ENCODE measurements around the gene KCNQ2.

Gene KCNQ2

GRCh38 chr20:63430891-63431290 lies 41.6 kb downstream of the KCNQ2 start:
- no peak for ATAC-seq
- TF ChIP-seq BACH2 (CRISPR knock-in tag; IDR thresholded peaks at IDR 0.05; ENCODE audit: borderline replicate concordance) (no peak), ESRRG (CRISPR knock-in tag; IDR thresholded peaks at IDR 0.05) (no peak), CSRNP3 (CRISPR knock-in tag; IDR thresholded peaks at IDR 0.05) (no peak), ZNF8 (CRISPR knock-in tag; IDR thresholded peaks at IDR 0.05) (no peak), POU6F1 (CRISPR knock-in tag; IDR thresholded peaks at IDR 0.05; ENCODE audit: borderline replicate concordance, low read depth) (no peak), GLIS3 (CRISPR knock-in tag; IDR thresholded peaks at IDR 0.05) (no peak), TSHZ2 (CRISPR knock-in tag; IDR thresholded peaks at IDR 0.05) (no peak), ZNF565 (CRISPR knock-in tag; conservative IDR thresholded peaks at IDR 0.05; ENCODE audit: low read depth) (no peak), ZNF70 (CRISPR knock-in tag; IDR thresholded peaks at IDR 0.05) (no peak), RARB (CRISPR knock-in tag; IDR thresholded peaks at IDR 0.05) (no peak), TOX (CRISPR knock-in tag; IDR thresholded peaks at IDR 0.05; ENCODE audit: borderline replicate concordance) (no peak), CSDC2 (CRISPR knock-in tag; IDR thresholded peaks at IDR 0.05) (no peak), ZC3H10 (CRISPR knock-in tag; IDR thresholded peaks at IDR 0.05) (no peak), ARNTL (CRISPR knock-in tag; IDR thresholded peaks at IDR 0.05; ENCODE audit: borderline replicate concordance, low read depth) (no peak), ISL1 (CRISPR knock-in tag; IDR thresholded peaks at IDR 0.05) (no peak), TCF4 (CRISPR knock-in tag; IDR thresholded peaks at IDR 0.05; ENCODE audit: borderline replicate concordance) (no peak), CREB5 (CRISPR knock-in tag; IDR thresholded peaks at IDR 0.05; ENCODE audit: low read depth) (no peak), PPARA (CRISPR knock-in tag; IDR thresholded peaks at IDR 0.05; ENCODE audit: borderline replicate concordance) (no peak)

- ATAC-seq: no peak
Observed at GRCh38 chr20:63429992-63430391, 42.5 kb downstream of the KCNQ2 start.

More at GRCh38 chr20:63429992-63430391, 42.5 kb downstream of the KCNQ2 start:
- no peak for TF ChIP-seq ARNTL (CRISPR knock-in tag; IDR thresholded peaks at IDR 0.05; ENCODE audit: borderline replicate concordance, low read depth)
- TF ChIP-seq TSHZ2 (CRISPR knock-in tag; IDR thresholded peaks at IDR 0.05): no peak
- no peak for TF ChIP-seq POU6F1 (CRISPR knock-in tag; IDR thresholded peaks at IDR 0.05; ENCODE audit: borderline replicate concordance, low read depth)
- TF ChIP-seq ZFP3 (CRISPR knock-in tag; IDR thresholded peaks at IDR 0.05): no peak
- TF ChIP-seq BACH2 (CRISPR knock-in tag; IDR thresholded peaks at IDR 0.05; ENCODE audit: borderline replicate concordance): no peak
- TF ChIP-seq PPARA (CRISPR knock-in tag; IDR thresholded peaks at IDR 0.05; ENCODE audit: borderline replicate concordance): no peak
- no peak for TF ChIP-seq ZNF565 (CRISPR knock-in tag; conservative IDR thresholded peaks at IDR 0.05; ENCODE audit: low read depth)
- no peak for TF ChIP-seq GLIS3 (CRISPR knock-in tag; IDR thresholded peaks at IDR 0.05)
- TF ChIP-seq ZC3H10 (CRISPR knock-in tag; IDR thresholded peaks at IDR 0.05): no peak
- no peak for TF ChIP-seq ZNF8 (CRISPR knock-in tag; IDR thresholded peaks at IDR 0.05)
- no peak for TF ChIP-seq ISL1 (CRISPR knock-in tag; IDR thresholded peaks at IDR 0.05)
- TF ChIP-seq PATZ1 (CRISPR knock-in tag; IDR thresholded peaks at IDR 0.05; ENCODE audit: borderline replicate concordance): no peak
- no peak for TF ChIP-seq ZNF70 (CRISPR knock-in tag; IDR thresholded peaks at IDR 0.05)
- no peak for TF ChIP-seq TOX (CRISPR knock-in tag; IDR thresholded peaks at IDR 0.05; ENCODE audit: borderline replicate concordance)
- no peak for TF ChIP-seq SNAI2 (CRISPR knock-in tag; IDR thresholded peaks at IDR 0.05)
- TF ChIP-seq ZFP30 (CRISPR knock-in tag; IDR thresholded peaks at IDR 0.05): no peak
- TF ChIP-seq CSRNP3 (CRISPR knock-in tag; IDR thresholded peaks at IDR 0.05): no peak
- TF ChIP-seq TCF4 (CRISPR knock-in tag; IDR thresholded peaks at IDR 0.05; ENCODE audit: borderline replicate concordance): no peak
- TF ChIP-seq OSR1 (CRISPR knock-in tag; IDR thresholded peaks at IDR 0.05): no peak
- TF ChIP-seq CSDC2 (CRISPR knock-in tag; IDR thresholded peaks at IDR 0.05): no peak

Data from SK-N-SH treated with all-trans-retinoic acid at 6 μM for 48 hours (cell line).